ENCODE data around the gene HAAO.

DNA sequence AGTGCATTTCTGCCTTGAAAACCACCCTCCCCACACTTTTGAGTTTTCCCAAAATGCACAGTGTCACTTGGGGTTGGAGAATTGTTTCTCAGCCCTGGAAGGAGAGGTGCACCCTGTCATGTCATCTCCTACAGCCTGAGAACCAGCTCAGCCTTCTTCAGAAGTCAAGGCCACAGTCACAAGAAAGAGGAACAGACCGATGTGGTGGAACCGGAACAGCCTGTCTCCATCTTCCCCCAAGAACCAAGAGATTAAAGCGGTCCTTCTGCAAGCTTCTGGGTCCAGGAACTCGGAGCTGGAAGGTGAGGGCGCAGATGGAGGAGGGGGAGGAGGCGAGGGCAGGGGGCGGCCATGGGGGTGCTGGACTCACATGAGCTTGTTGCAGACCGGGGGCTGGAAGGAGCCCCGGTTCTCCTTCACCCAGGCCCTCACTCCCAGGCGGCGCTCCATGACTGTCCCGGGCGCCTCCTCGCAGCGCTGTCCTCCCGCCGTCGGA lies 248 bp downstream of the HAAO start:
- no peak for TF ChIP-seq EZH2phosphoT487 (IDR thresholded peaks at IDR 0.05; ENCODE audit: low read length)
- TF ChIP-seq, protein P1, sequence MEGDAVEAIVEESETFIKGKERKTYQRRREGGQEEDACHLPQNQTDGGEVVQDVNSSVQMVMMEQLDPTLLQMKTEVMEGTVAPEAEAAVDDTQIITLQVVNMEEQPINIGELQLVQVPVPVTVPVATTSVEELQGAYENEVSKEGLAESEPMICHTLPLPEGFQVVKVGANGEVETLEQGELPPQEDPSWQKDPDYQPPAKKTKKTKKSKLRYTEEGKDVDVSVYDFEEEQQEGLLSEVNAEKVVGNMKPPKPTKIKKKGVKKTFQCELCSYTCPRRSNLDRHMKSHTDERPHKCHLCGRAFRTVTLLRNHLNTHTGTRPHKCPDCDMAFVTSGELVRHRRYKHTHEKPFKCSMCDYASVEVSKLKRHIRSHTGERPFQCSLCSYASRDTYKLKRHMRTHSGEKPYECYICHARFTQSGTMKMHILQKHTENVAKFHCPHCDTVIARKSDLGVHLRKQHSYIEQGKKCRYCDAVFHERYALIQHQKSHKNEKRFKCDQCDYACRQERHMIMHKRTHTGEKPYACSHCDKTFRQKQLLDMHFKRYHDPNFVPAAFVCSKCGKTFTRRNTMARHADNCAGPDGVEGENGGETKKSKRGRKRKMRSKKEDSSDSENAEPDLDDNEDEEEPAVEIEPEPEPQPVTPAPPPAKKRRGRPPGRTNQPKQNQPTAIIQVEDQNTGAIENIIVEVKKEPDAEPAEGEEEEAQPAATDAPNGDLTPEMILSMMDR (IDR thresholded peaks at IDR 0.05; ENCODE audit: low read length), result no peak
- no peak for TF ChIP-seq EZH2 (optimal IDR thresholded peaks at IDR 0.05; ENCODE audit: low read depth, low read length)

Measured in MM.1S (cell line).